ENCODE results near the gene DENND4C.
A peak's percentile ranks its signal among the peaks of the same experiment; 100 is the strongest.
"Not testable (repeated sequence)": the region's sequence is repeated elsewhere in the genome, so short reads cannot be mapped to it uniquely, and the experiment has no call there.

The DENND4C gene

DNA sequence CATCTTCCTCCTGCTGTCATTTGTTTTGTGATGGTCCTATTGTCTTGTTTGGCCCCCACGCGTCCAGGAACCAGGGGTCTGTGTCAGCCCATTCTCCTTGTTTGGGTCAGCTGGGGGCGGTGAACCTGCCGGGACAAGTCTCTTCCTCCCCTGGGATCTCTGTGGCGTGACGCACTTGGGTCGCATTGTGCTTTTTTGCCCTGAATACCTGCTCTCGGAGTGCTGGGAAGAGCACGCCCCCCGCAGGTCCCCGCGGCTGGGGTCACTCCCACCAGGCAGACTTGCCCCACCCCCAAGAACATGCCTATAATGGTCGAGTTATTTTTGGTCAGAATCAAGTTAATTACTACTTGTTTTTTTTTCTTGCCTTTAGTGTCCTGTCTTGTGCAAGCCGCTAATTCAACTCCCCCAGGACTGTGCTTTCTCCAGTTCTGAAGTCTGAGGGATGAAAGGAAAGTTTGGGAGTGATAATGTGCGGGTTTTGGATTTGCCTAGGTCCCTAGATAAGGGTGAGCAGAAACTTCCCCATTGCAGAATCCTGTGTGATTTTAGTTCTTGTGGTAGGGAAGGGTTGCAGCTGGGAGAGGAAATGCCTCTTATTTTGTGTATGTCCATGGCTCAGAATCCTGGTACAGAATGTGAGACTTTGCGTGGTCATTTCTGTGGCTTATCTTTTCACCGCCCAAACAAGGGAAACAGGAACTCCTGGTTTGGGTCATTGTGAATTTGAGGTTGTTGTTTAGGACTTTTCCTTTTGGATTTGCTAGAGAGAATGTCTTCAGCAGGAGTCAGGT, 179.1 kb downstream of the DENND4C start:
- peak in 6 of 58 donors; percentile 12 to 72 (median 34) for DNase-seq

DNA sequence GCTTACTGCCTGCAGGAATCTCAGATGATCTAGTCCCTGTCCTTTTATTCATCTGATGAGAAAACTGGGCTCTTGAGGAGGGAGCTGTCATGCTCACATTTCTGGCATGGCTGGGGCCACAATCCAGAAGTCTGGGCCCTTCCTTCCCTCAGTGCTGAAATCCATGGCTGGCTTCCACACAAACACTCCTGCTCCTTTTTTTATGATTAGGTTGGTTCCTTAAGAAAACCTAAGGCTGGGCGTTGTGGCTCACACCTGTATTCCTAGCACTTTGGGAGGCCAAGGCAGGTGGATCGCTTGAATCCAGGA, 179.7 kb downstream of the DENND4C start:
- DNase-seq: no peak

GRCh38 chr9:19410594-19410993, 180.1 kb downstream of the DENND4C start:
- DNase-seq: no peak

- no peak for DNase-seq
Observed at GRCh38 chr9:19411316-19411715, 180.8 kb downstream of the DENND4C start.

- DNase-seq: not testable (repeated sequence)
Observed at GRCh38 chr9:19413456-19413855, 183.0 kb downstream of the DENND4C start.

- no peak for DNase-seq
Observed at GRCh38 chr9:19416143-19416542, 185.7 kb downstream of the DENND4C start.

DNA sequence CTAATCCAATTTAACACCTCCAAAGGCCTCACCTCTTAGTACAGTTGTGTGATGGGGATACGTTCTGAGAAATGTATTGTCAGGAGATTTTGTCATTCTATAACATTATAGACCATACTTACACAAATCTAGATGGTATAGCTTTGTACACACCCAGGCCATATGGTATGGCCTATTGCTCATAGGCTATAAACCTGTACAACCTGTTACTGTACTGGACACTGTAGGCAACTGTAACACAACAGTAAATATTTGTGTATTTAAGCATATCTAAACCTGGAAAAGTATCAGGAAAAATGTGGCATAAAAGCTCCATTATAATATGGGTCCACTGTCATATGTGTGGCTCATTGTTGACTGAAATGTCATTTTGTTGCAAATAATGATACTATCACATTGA, 190.4 kb downstream of the DENND4C start:
- DNase-seq: no peak

Measured in anterior cingulate cortex (tissue), 58 donors.